GM12864 (cell line): Measurements from ENCODE around the gene SALL1.

Experiments
- DNase-seq: peaks from one replicate; pipeline ENCODE4 v3.0.0-alpha.2; 2011; ENCODE audit warnings: low read depth
- H3K4me3 ChIP-seq: 2 replicates; pipeline ENCODE4 v1.5.1; 2011; ENCODE audit warnings: mild to moderate bottlenecking, low read depth, low read length, control low read depth
- CTCF ChIP-seq: IDR thresholded peaks from 2 replicates; pipeline ENCODE4 v1.5.1; 2011; ENCODE audit warnings: low read depth, mild to moderate bottlenecking, moderate library complexity, low read length, control low read depth, inconsistent platforms; ENCODE audit errors: missing control alignments

Gene SALL1

GRCh38 chr16:51154271-51155171, 3.5 kb upstream of the SALL1 start:
- H3K4me3 ChIP-seq = no peak overlapping the region
- no peak for DNase-seq
- no peak for TF ChIP-seq CTCF

GRCh38 chr16:51153577-51154031, 2.5 kb upstream of the SALL1 start:
- no peak for DNase-seq
- TF ChIP-seq CTCF = no peak
- no peak overlapping the region for H3K4me3 ChIP-seq

GRCh38 chr16:51152691-51153576, 1.9 kb upstream of the SALL1 start:
- TF ChIP-seq CTCF = no peak
- no peak overlapping the region for H3K4me3 ChIP-seq
- DNase-seq = no peak

- DNase-seq = no peak
- H3K4me3 ChIP-seq = no peak overlapping the region
- no peak for TF ChIP-seq CTCF
Measured at GRCh38 chr16:51151961-51152663, 1.0 kb upstream of the SALL1 start.

- DNase-seq = no peak
- TF ChIP-seq CTCF = no peak
- no peak overlapping the region for H3K4me3 ChIP-seq
Measured at GRCh38 chr16:51151435-51151960, 428 bp upstream of the SALL1 start.

GRCh38 chr16:51150165-51150887, 744 bp downstream of the SALL1 start:
- no peak for TF ChIP-seq CTCF

More at GRCh38 chr16:51150165-51150887, 744 bp downstream of the SALL1 start:
- H3K4me3 ChIP-seq = no peak overlapping the region
- DNase-seq = no peak
